H1 (cell line): ENCODE measurements around the gene OGFRL1. TPM values are rescaled to one million over a fixed set of nuclear protein-coding genes. Genes with fewer than 3 reads are reported as not detected.
A peak's percentile ranks its signal among the peaks of the same experiment; 100 is the strongest.

ENCODE experiments used
- CTCF ChIA-PET: fragments of 300-600 bp; sonication (Branson Sonifier 250); formaldehyde crosslinking; loops from one replicate; lab custom pipeline; 2021; ENCODE audit not compliant: partially characterized antibody; lab: Charles Lee
- POLR2A ChIA-PET: fragments of 300-600 bp; sonication (Branson Sonifier 250); formaldehyde crosslinking; loops from one replicate; lab custom pipeline; 2021; ENCODE audit warnings: inconsistent platforms; ENCODE audit not compliant: partially characterized antibody; lab: Charles Lee
- DNase-seq, 2 experiments: peaks; one replicate each; pipeline versions ENCODE4 v3.0.0 to v3.0.0-alpha.2; 2010 to 2022; ENCODE audit warnings: low spot score in 2 of 2, low read depth in 1 of 2, mixed read lengths in 1 of 2
- FAIRE-seq: peaks from 2 replicates; lab custom pipeline; 2011; peaks lifted over from hg19 to GRCh38; lab: Jason Lieb, UNC
- H2AFZ ChIP-seq: 2 replicates; pipeline ENCODE4 v1.8.1; 2012; ENCODE audit warnings: low read length, inconsistent platforms
- H2AK5ac ChIP-seq: 2 replicates; pipeline ENCODE4 v1.6.1; 2013; ENCODE audit warnings: low read depth, low read length
- H2BK120ac ChIP-seq: replicated peaks from 2 replicates; pipeline ENCODE3; 2013; ENCODE audit warnings: low read depth, low read length, inconsistent platforms
- H2BK12ac ChIP-seq: 2 replicates; pipeline ENCODE4 v1.6.1; 2013; ENCODE audit warnings: low read depth, low read length
- H2BK15ac ChIP-seq: 2 replicates; pipeline ENCODE4 v1.6.1; 2013; ENCODE audit warnings: low read length
- H2BK20ac ChIP-seq: 2 replicates; pipeline ENCODE4 v1.6.1; 2013; ENCODE audit warnings: low read length
- H2BK5ac ChIP-seq: 2 replicates; pipeline ENCODE4 v1.6.1; 2013; ENCODE audit warnings: low read depth, low read length
- H3K14ac ChIP-seq: 2 replicates; pipeline ENCODE4 v1.6.1; 2013; ENCODE audit warnings: inconsistent platforms; ENCODE audit not compliant: insufficient read length
- H3K18ac ChIP-seq: 2 replicates; pipeline ENCODE4 v1.6.1; 2013; ENCODE audit warnings: low read length; ENCODE audit errors: extremely low read depth
- H3K23ac ChIP-seq: 2 replicates; pipeline ENCODE4 v1.6.1; 2013; ENCODE audit warnings: inconsistent platforms; ENCODE audit not compliant: insufficient read length
- H3K23me2 ChIP-seq: 2 replicates; pipeline ENCODE4 v1.6.1; 2013; ENCODE audit warnings: low read depth, low read length
- H3K27ac ChIP-seq: 2 replicates; pipeline ENCODE4 v1.6.1; 2011; ENCODE audit warnings: low read depth, low read length, inconsistent platforms
- H3K27me3 ChIP-seq, 4 experiments: replicated peaks in 1 of 4; 1 replicate in 1 of 4; 2 replicates in 3 of 4; pipeline versions ENCODE4 v1.6.1 to v1.8.1; 2011 to 2013; ENCODE audit warnings: low read length in 3 of 4, mild to moderate bottlenecking in 3 of 4, inconsistent platforms in 2 of 4, mixed read lengths in 2 of 4, moderate library complexity in 1 of 4; ENCODE audit not compliant: control insufficient read depth in 3 of 4, insufficient read depth in 3 of 4; ENCODE audit errors: extremely low read depth in 1 of 4
- H3K36me3 ChIP-seq, 4 experiments: 2 replicates each; pipeline versions ENCODE4 v1.6.1 to v1.8.1; 2011 to 2013; ENCODE audit warnings: mild to moderate bottlenecking in 4 of 4, low read length in 3 of 4, moderate library complexity in 2 of 4, control low read depth in 1 of 4, inconsistent platforms in 1 of 4; ENCODE audit not compliant: insufficient read depth in 4 of 4, control insufficient read depth in 2 of 4
- H3K4ac ChIP-seq: replicated peaks from 2 replicates; pipeline ENCODE3; 2013; ENCODE audit warnings: low read length, low read depth, mixed read lengths, inconsistent platforms; ENCODE audit not compliant: insufficient read length
- H3K4me1 ChIP-seq, 4 experiments: replicated peaks in 1 of 4; 1 replicate in 1 of 4; 2 replicates in 3 of 4; pipeline versions ENCODE4 v1.6.1 to v1.8.1; 2011 to 2013; ENCODE audit warnings: low read length in 3 of 4, inconsistent platforms in 2 of 4, mixed read lengths in 1 of 4; ENCODE audit not compliant: insufficient read depth in 4 of 4, control insufficient read depth in 3 of 4
- H3K4me2 ChIP-seq, 2 experiments: 2 replicates each; pipeline versions ENCODE4 v1.6.1 to v1.8.1; 2011 to 2013; ENCODE audit warnings: low read depth in 2 of 2, low read length in 2 of 2, control low read depth in 1 of 2, inconsistent platforms in 1 of 2, mild to moderate bottlenecking in 1 of 2; ENCODE audit not compliant: insufficient read depth in 1 of 2
- H3K4me3 ChIP-seq, 4 experiments: fragments of 200-600, 300-600 bp in 1 of 4; sonication (generic), shearing (Covaris generic), sonication (Bioruptor Twin) in 1 of 4; 2 replicates each; pipeline versions ENCODE4 v1.5.1 to v1.8.1; 2011 to 2016; ENCODE audit warnings: low read length in 4 of 4, low read depth in 3 of 4, control low read depth in 2 of 4, inconsistent platforms in 2 of 4, mild to moderate bottlenecking in 2 of 4, mixed read lengths in 1 of 4, moderate library complexity in 1 of 4; ENCODE audit not compliant: insufficient read depth in 2 of 4; ENCODE audit errors: extremely low read depth in 1 of 4
- H3K56ac ChIP-seq: replicated peaks from 2 replicates; pipeline ENCODE3; 2013; ENCODE audit warnings: low read depth, mild to moderate bottlenecking, mixed read lengths, low read length, inconsistent platforms; ENCODE audit not compliant: insufficient read length
- H3K79me1 ChIP-seq: 2 replicates; pipeline ENCODE4 v1.6.1; 2013; ENCODE audit warnings: low read depth, low read length, control low read depth
- H3K79me2 ChIP-seq, 2 experiments: 2 replicates each; pipeline versions ENCODE4 v1.6.1 to v1.8.1; 2012 to 2013; ENCODE audit warnings: low read length in 2 of 2, mild to moderate bottlenecking in 2 of 2, inconsistent platforms in 1 of 2; ENCODE audit not compliant: insufficient read depth in 2 of 2, control insufficient read depth in 1 of 2
- H3K9ac ChIP-seq, 4 experiments: replicated peaks in 1 of 4; 1 replicate in 1 of 4; 2 replicates in 3 of 4; pipeline versions ENCODE4 v1.6.1 to v1.8.1; 2011 to 2013; ENCODE audit warnings: low read depth in 3 of 4, low read length in 3 of 4, control low read depth in 2 of 4, mild to moderate bottlenecking in 2 of 4, moderate library complexity in 2 of 4, inconsistent platforms in 1 of 4; ENCODE audit errors: extremely low read depth in 1 of 4
- H3K9me3 ChIP-seq, 2 experiments: 2 replicates each; pipeline versions ENCODE4 v1.6.1 to v1.8.1; 2012 to 2013; ENCODE audit warnings: mild to moderate bottlenecking in 2 of 2, moderate library complexity in 2 of 2, control low read depth in 1 of 2, inconsistent platforms in 1 of 2, low read depth in 1 of 2, low read length in 1 of 2, mixed read lengths in 1 of 2; ENCODE audit not compliant: insufficient read depth in 2 of 2
- H4K20me1 ChIP-seq, 2 experiments: replicated peaks in 1 of 2; 2 replicates each; pipeline versions ENCODE3 to v1.8.1; 2011 to 2013; ENCODE audit warnings: inconsistent platforms in 2 of 2, low read length in 2 of 2, mild to moderate bottlenecking in 1 of 2; ENCODE audit not compliant: insufficient read depth in 2 of 2, control insufficient read depth in 1 of 2
- H4K5ac ChIP-seq: 2 replicates; pipeline ENCODE4 v1.6.1; 2013; ENCODE audit warnings: low read length, low read depth, mixed read lengths, inconsistent platforms; ENCODE audit not compliant: insufficient read length
- H4K8ac ChIP-seq: 2 replicates; pipeline ENCODE4 v1.8.0; 2013; ENCODE audit warnings: mild to moderate bottlenecking, moderate library complexity, low read length, inconsistent platforms; ENCODE audit not compliant: insufficient read depth; ENCODE audit errors: extremely low read depth
- H4K91ac ChIP-seq: replicated peaks from 2 replicates; pipeline ENCODE3; 2013; ENCODE audit warnings: low read length, mixed read lengths, inconsistent platforms; ENCODE audit not compliant: insufficient read length
- ASH2L ChIP-seq: fragments of 200-600, 300-600 bp; sonication (generic); IDR thresholded peaks from one replicate; pipeline ENCODE4 v1.7.1; 2017; ENCODE audit warnings: low read length
- BCL11A ChIP-seq, 2 experiments: IDR thresholded peaks; one replicate each; pipeline ENCODE4 v1.6.1; 2011; ENCODE audit warnings: low read depth in 2 of 2, low read length in 2 of 2, mild to moderate bottlenecking in 2 of 2
- EZH2 ChIP-seq: fragments of 200-600 bp; sonication (generic); IDR thresholded peaks from 2 replicates; pipeline ENCODE4 v1.7.1; 2012; ENCODE audit warnings: low read depth, mild to moderate bottlenecking, moderate library complexity, low read length, inconsistent platforms; ENCODE audit not compliant: severe bottlenecking
- GTF2F1 ChIP-seq: IDR thresholded peaks from 2 replicates; pipeline ENCODE4 v1.6.1; 2012; ENCODE audit warnings: low read depth, low read length, improper control_type of control experiment, borderline replicate concordance
- RBBP5 ChIP-seq: IDR thresholded peaks from 2 replicates; pipeline ENCODE4 v1.7.1; 2012; ENCODE audit warnings: low read depth, mild to moderate bottlenecking, inconsistent platforms, low read length, moderate library complexity, borderline replicate concordance
- SIN3A ChIP-seq, 2 experiments: IDR thresholded peaks in 1 of 2; conservative IDR thresholded peaks in 1 of 2; 2 replicates each; pipeline ENCODE4 v1.6.1; 2011 to 2012; ENCODE audit warnings: low read length in 2 of 2, improper control_type of control experiment in 1 of 2, low read depth in 1 of 2, mild to moderate bottlenecking in 1 of 2
- SP1 ChIP-seq: IDR thresholded peaks from 2 replicates; pipeline ENCODE4 v1.6.1; 2011; ENCODE audit warnings: low read depth, low read length
- SP2 ChIP-seq: IDR thresholded peaks from 2 replicates; pipeline ENCODE4 v1.6.1; 2012; ENCODE audit warnings: mild to moderate bottlenecking, low read length, inconsistent platforms
- TAF1 ChIP-seq: IDR thresholded peaks from 2 replicates; pipeline ENCODE4 v1.6.1; 2011; ENCODE audit warnings: mild to moderate bottlenecking, low read depth, low read length
- TAF7 ChIP-seq: optimal IDR thresholded peaks from 2 replicates; pipeline ENCODE3; 2011; ENCODE audit warnings: low read depth, mild to moderate bottlenecking, inconsistent platforms, low read length, moderate library complexity, borderline replicate concordance
- TBP ChIP-seq: IDR thresholded peaks from 2 replicates; pipeline ENCODE4 v1.6.1; 2011; ENCODE audit warnings: low read depth, low read length, improper control_type of control experiment
- polyA plus RNA-seq, 7 experiments: library from polyadenylated mRNA; depleted of rRNA in 3 of 7; stranded (reverse) in 5 of 7; unstranded in 2 of 7; fragments of >200 nt in 5 of 7; fragments of 200-250 nt in 2 of 7; gene quantifications; 1 replicate in 5 of 7; 2 replicates in 1 of 7; 4 replicates in 1 of 7; pipeline versions ENCODE4 v1.2.1 to v1.2.3, GENCODE V29; 2011 to 2013; ENCODE audit warnings: missing spikeins in 2 of 7, mixed read lengths in 2 of 7
- total RNA-seq: library from RNA; stranded (reverse); fragmentation: NEBNext Ultra II Directional; extraction: Animal tissue kit (Norgen Biotek cat#: 25700); gene quantifications from 2 replicates; pipeline ENCODE4 v1.2.1, GENCODE V29; 2021
- TF ChIP-seq, protein P1 (sequence below): IDR thresholded peaks from 2 replicates; pipeline ENCODE4 v1.6.1; 2011; ENCODE audit warnings: low read depth, mild to moderate bottlenecking, low read length; ENCODE audit not compliant: insufficient read depth
- TF ChIP-seq, protein P2 (sequence below), 3 experiments: IDR thresholded peaks; 1 replicate in 2 of 3; 2 replicates in 1 of 3; pipeline versions ENCODE4 v1.5.1 to v1.6.1; 2011; ENCODE audit warnings: low read length in 3 of 3, mild to moderate bottlenecking in 3 of 3, inconsistent platforms in 2 of 3, low read depth in 1 of 3, moderate library complexity in 1 of 3; ENCODE audit not compliant: insufficient read depth in 1 of 3; ENCODE audit errors: control extremely low read depth in 1 of 3

The OGFRL1 gene
- total and polyA plus RNA-seq, 2 of the 8 experiments (the other 6 are each of a cell fraction or from before 2014, with no cell fraction given) = 1.1 to 9.0 TPM

GRCh38 chr6:71346334-71346694, 57.7 kb downstream of the OGFRL1 start:
- no peaks in the 10 kb centered on the region for H3K4me1 ChIP-seq
- no peak overlapping the region for H3K4me3 ChIP-seq
- H4K5ac ChIP-seq = no peak overlapping the region
- FAIRE-seq (no peak), DNase-seq (no peak)
- no peak overlapping the region for H2BK12ac ChIP-seq
- no peak overlapping the region for H3K4ac ChIP-seq
- no peak overlapping the region for H2AK5ac ChIP-seq
- no peak overlapping the region for H4K91ac ChIP-seq
- H3K18ac ChIP-seq = no peak overlapping the region
- H2BK20ac ChIP-seq = no peak overlapping the region
- no peak overlapping the region for H3K27ac ChIP-seq
- H3K79me2 ChIP-seq = no peaks in the 10 kb centered on the region
- no peak overlapping the region for H2AFZ ChIP-seq
- H3K4me2 ChIP-seq = no peak overlapping the region
- H3K9ac ChIP-seq = no peak overlapping the region
- ChIA-PET CTCF (interaction anchor here (2.3 kb wide), 1 partner anchor 156 kb away, joined by 10 read pairs; no protein-coding TSS in a partner anchor), POLR2A (no interaction called here)
- no peaks in the 10 kb centered on the region for H4K20me1 ChIP-seq
- H3K36me3 ChIP-seq = no peaks in the 10 kb centered on the region
- no peak overlapping the region for H3K14ac ChIP-seq
- H2BK15ac ChIP-seq = 0 out of 2 replicates have a peak overlapping the region, but pooled peaks have one; percentile 14
- no peak overlapping the region for H3K56ac ChIP-seq
- H3K23me2 ChIP-seq = no peaks in the 10 kb centered on the region
- H2BK5ac ChIP-seq = no peak overlapping the region
- no peaks in the 10 kb centered on the region for H3K79me1 ChIP-seq
- no peaks in the 10 kb centered on the region for H3K27me3 ChIP-seq
- no peak overlapping the region for H3K23ac ChIP-seq
- no peaks in the 10 kb centered on the region for H3K9me3 ChIP-seq
- H4K8ac ChIP-seq = no peak overlapping the region
- H2BK120ac ChIP-seq = no peak overlapping the region
- TF ChIP-seq SP1 (no peak), SIN3A (conservative IDR thresholded peaks at IDR 0.05 in 1 of 2, IDR thresholded peaks at IDR 0.05 in 1 of 2; ENCODE audit: low read depth in 1 of 2, low read length in 2 of 2) (no peak), SP2 (no peak), TBP (no peak), TAF7 (no peak), BCL11A (IDR thresholded peaks at IDR 0.05; ENCODE audit: low read depth in 2 of 2, low read length in 2 of 2) (no peak), EZH2 (no peak), RBBP5 (no peak), TAF1 (no peak), ASH2L (no peak), GTF2F1 (no peak)
- TF ChIP-seq, protein P1, sequence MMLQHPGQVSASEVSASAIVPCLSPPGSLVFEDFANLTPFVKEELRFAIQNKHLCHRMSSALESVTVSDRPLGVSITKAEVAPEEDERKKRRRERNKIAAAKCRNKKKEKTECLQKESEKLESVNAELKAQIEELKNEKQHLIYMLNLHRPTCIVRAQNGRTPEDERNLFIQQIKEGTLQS = no peak
- TF ChIP-seq, protein P2, sequence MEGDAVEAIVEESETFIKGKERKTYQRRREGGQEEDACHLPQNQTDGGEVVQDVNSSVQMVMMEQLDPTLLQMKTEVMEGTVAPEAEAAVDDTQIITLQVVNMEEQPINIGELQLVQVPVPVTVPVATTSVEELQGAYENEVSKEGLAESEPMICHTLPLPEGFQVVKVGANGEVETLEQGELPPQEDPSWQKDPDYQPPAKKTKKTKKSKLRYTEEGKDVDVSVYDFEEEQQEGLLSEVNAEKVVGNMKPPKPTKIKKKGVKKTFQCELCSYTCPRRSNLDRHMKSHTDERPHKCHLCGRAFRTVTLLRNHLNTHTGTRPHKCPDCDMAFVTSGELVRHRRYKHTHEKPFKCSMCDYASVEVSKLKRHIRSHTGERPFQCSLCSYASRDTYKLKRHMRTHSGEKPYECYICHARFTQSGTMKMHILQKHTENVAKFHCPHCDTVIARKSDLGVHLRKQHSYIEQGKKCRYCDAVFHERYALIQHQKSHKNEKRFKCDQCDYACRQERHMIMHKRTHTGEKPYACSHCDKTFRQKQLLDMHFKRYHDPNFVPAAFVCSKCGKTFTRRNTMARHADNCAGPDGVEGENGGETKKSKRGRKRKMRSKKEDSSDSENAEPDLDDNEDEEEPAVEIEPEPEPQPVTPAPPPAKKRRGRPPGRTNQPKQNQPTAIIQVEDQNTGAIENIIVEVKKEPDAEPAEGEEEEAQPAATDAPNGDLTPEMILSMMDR (IDR thresholded peaks at IDR 0.05; ENCODE audit: control extremely low read depth in 1 of 3, insufficient read depth in 1 of 3, low read depth in 1 of 3, low read length in 3 of 3) = no peak
